ENCODE measurements around the gene APBA3.
"Not testable (repeated sequence)": the region's sequence is repeated elsewhere in the genome, so short reads cannot be mapped to it uniquely, and the experiment has no call there.

APBA3 gene

DNA sequence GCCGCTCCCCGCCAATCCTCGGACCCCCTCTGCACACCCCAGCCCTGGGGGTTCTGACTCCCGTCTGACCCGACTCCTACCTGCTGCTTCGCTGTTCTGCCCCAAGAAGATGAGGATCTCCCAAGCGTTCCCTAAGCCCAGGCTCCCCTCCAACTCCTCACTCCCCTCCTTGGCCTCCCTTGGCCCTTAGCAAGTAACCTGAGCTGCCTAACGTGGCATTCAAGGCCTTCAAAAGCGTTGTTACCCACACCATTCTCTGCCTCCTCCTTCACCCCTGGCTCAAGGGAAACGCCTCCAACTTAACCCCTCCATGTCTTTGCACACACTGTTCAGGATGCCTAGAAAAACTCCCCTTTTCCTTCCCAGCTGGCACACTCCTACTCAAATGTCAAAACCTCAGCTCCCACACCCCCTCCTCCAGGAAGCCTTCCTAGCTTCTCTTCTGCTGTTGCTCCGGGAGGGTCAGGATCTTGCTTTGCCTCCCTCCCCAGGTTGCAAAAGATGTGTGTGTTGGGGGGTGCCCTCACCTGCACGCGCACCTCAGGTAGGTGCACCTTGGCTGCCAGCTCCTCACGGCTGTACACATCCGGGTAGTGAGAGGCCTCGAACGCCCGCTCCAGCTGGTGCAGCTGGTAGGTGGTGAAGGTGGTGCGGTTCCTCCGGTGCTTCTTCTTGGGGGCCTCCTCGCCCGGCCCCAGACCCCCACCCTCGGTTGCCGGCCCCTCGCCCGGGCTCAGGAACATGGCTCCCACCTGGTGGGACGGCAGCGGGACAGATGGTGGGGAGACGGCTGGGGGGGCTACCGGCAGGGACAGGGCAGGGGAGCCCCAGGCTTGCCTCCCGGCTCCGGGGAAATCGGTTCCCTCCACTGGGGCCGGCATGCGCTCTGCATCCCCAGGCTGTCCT is 9.8 kb upstream of the APBA3 start:
- DNase-seq (no peak), ATAC-seq (no peak)

- ATAC-seq, result no peak
- DNase-seq, result no peak
These were observed 8.9 kb upstream of the APBA3 start for GRCh38 chr19:3770136-3770999.

DNA sequence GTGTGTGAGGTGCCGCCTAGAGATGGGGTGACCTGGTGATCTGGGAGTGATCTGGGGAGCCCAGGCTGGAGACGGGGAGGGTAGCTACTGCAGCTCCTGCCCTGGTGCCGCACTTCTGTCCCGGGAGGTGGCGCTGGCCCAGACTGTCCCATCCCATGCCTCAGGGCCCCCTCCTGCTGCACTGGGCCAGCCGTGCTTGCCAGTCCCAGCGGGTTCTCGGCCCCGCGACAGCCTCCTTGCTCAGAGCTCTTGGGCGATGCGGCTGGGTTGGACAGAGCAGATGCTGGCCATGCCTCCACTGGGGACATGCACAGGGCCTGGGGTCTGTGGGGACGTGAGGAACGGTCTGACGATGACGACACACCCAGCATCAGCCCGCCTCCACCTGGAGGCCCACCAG is 8.0 kb upstream of the APBA3 start:
- ATAC-seq (no peak), DNase-seq (no peak)

DNA sequence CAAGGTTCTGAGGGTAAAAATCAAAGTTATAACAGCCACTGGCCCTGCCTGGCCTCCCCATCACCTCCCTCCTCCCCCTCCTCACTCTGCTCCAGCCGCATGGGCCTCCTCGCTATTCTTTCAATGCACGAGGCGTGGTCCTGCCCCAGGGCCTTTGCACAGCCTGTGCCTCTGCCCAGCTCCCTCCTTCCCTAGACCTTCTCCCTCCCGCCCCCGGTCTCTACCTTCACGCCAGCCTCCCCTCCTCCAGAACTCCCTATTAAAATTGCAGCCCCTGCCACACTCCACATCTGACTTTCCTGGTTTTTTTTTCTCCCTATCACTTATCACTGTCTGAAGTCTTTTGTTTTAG is 7.2 kb upstream of the APBA3 start:
- DNase-seq, result no peak
- ATAC-seq, result no peak

DNA sequence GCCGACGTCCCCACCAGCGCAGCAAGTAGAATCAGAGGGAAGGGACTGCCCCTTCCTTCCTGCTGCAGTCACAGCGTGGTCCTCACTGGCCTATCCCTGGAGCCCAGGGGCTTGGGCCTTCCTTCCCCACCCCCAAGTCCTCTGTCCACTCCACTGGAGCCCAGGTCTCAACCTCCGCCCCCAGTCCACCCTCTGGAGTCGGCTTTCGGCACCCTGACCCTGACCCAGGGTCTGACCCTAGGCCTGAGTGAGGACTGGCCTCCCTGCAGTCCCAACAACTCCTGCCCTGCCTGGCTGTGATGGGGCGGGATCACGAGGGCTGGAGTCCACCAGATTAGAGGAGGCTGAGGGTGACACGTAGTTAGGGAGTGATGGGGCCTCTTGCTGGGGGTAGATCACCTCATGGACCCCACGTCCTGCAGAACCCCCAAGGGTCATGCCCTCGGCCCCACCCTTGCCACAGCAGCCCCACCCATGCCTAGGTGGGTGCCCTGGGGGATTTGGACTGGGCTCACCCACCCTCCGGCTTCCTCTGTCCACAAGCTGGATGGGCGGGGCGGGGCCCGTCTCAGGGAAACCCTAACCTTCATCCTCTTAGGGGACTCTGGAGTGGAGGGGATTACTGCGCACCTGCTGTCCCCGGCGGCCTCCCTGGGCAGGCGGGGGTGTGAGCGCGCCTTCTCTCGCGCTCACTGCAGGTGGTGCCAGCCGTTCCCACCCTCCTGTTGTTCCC is 6.7 kb upstream of the APBA3 start:
- no peak for ATAC-seq
- DNase-seq, result no peak

GRCh38 chr19:3767050-3767449 is 5.6 kb upstream of the APBA3 start:
- ATAC-seq (no peak), DNase-seq (no peak)

DNA sequence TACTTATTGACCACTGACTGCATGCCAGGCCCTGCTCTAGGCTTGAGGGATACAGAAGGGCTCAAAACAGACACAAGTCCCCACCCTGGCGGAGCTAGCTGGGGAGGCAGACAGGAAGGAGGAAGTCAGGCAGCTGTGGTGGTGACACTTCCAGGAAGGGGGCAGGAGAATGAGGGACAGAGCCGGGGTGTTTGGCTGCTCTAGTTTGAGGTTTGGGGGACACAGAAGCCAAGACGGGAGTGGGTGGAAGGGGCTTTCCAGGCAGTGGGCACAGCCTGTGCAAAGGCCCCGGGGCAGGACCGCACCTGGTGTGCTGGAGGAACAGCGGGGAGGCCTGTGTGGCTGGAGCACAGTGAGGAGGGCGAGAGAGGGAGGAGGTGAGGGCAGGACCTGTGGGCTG is 5.0 kb upstream of the APBA3 start:
- DNase-seq (peak; percentile 44), ATAC-seq (no peak)

DNA sequence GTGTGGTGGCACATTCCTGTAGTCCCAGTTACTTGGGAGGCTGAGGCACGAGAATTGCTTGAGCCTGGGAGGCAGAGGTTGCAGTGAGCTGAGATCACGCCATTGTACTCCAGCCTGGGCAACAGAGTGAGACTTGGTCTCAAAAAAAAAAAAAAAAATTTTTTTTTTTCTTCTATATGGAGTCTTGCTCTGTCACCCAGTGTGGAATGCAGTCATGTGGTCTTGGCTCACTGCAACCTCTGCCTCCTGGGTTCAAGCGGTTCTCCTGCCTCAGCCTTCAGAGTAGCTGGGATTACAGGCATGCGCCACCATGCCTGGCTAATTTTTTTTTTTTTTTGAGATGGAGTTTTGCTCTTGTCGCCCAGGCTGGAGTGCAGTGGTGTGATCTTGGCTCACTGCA is 4.3 kb upstream of the APBA3 start:
- DNase-seq, ATAC-seq: not testable (repeated sequence)

DNA sequence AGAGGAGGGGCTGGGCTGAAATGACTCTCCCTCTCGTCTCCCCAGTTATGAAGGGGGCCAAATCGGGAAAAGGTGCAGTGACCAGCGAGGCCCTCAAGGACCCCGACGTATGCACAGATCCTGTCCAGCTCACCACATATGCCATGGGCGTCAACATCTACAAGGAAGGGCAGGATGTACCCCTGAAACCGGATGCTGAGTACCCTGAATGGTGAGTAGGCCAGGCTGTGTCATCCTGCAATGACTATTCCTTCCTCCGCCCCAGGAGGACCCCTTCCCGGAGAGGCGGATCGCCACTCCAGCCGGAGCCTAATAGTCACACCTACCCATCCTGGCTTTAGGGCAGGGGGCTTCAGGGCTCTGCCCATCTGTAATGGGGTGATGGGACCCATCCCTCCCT is 3.6 kb upstream of the APBA3 start:
- ATAC-seq (no peak), DNase-seq (no peak)

DNA sequence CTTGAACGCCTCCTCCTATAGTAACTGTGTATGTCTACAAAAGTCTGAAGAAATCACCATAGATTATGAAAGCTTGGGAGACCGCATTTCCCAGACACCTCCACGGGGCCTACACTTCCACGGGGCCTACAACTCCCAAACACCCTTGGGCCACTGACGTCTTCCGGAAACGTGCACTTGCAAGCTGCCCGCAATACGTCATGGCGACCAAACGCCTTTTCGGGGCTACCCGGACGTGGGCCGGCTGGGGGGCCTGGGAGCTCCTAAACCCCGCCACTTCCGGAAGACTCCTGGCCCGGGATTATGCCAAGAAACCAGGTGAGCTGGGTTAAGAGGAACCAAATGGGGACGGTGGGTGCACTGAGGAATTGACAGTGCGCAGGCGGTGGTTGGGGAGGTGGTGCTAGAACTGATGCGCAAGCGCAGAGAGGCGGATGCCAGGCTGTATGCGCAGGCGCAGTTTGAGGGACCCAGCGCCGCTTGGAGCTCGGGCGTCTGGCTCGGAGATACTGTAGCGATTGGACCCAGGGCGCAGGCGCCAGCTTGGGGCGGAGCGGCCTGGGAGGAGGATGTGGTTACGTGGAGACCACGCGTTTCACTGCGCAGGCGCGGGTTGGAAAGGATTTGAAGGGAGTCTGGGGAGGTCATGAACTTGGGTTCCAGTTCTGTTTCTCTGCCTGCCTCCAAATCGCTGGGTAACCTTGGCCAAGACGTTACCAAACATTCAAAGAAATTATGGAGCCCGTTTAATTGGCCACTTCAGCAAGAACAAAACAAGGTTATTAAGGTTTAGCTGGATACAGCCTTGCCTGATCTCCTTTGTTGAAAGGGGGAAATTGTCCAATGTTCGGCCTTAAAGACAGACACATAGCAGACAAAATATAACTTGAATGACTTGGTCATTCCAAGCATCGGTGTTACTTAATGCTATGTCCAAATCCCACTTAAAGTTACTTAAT is 1.3 kb upstream of the APBA3 start, which contains the start of gene MRPL54:
Gene MRPL54 (plus strand): TSS at position 182 of the 959 bp plus-strand sequence. CDS start 19 bp downstream, at position 201.
- ATAC-seq, result peak; percentile 86
- DNase-seq, result peak; percentile 100

DNA sequence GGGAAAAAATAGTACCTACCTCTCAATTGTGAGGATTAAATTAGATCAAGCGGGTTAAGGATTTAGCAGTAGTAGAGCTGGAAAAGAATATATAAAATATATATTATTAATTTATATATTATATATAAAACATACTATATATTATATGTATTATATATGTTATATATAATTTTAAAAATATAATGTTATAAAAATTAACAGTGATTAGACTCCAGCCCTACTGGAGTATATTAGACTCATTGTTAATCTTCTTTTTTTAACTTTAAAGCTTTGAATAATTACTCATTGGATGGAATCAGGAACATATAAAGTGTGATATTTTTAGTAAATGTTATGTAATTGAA is 610 bp upstream of the APBA3 start:
- ATAC-seq, result no peak
- DNase-seq, result no peak

DNA sequence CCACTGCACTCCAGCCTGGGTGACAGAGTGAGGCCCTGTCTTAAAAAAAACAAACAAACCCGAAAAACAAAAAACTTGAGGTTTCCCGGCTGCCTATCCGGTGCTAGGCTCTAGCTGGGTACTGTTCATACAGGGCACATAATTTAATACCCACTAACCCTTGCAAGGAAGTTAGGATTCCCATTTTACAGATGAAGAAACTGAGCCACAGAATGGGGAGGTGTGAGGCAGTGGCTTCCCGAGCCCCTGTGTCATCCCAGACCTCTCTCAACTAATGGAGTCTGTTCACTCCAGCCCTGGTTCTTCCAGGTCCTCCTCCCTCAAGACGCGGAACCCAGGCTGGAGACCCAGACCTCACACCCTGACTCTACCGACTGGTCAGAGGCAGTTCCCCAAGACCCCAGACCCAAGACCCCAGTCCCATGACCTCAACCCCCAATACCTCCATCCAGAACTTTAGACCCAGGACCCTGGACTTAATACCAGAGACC is 576 bp downstream of the APBA3 start:
- DNase-seq (peak; percentile 21), ATAC-seq (no peak)

- ATAC-seq (no peak), DNase-seq (no peak)
These were observed 1.8 kb downstream of the APBA3 start for GRCh38 chr19:3759482-3760254.

GRCh38 chr19:3758297-3758696 is 3.2 kb downstream of the APBA3 start:
- not testable (repeated sequence) for DNase-seq, ATAC-seq

- ATAC-seq, DNase-seq: not testable (repeated sequence)
These were observed 3.8 kb downstream of the APBA3 start for GRCh38 chr19:3757705-3758104.

DNA sequence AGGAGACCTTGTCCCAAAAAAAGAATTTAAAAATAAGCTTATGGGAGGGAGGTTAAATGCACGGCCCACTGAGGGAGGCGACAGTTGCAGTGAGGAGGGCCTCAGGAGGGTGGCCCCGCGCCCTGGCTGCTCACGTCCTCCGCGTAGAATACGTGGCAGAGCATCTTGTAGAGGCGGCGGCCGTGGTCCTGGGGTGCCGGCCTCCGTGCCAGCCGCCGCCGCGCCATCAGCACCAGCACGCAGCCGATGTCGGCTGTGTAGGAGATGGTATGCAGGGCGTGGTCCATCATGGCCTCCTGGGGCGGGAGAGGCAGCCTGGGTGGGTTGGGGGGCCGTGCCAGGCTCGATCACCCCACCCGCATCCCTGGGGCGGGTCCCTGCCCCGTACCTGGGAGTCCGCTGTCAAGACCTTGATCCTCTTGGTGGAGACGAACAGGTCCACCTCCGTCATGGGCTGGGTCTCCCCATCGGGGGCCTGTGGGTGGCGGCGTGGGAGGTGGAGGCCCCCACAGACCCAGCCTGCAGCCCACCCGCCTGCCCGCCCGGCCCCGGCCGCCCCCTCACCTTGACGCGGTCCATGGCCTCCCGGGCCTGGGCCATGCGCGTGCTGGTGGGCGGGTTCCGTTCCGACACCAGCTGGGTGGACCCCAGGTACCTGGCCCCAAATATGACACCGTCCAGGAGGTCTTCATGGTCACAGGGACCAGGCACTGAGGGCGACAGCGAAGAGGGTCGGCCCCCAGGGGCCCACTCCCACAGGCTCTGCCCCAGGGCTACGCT is 7.7 kb downstream of the APBA3 start:
- no peak for ATAC-seq
- DNase-seq, result no peak

GRCh38 chr19:3752492-3752891 is 9.0 kb downstream of the APBA3 start:
- ATAC-seq (no peak), DNase-seq (no peak)

GRCh38 chr19:3751236-3751635 is 10.3 kb downstream of the APBA3 start:
- ATAC-seq, result no peak

DNA sequence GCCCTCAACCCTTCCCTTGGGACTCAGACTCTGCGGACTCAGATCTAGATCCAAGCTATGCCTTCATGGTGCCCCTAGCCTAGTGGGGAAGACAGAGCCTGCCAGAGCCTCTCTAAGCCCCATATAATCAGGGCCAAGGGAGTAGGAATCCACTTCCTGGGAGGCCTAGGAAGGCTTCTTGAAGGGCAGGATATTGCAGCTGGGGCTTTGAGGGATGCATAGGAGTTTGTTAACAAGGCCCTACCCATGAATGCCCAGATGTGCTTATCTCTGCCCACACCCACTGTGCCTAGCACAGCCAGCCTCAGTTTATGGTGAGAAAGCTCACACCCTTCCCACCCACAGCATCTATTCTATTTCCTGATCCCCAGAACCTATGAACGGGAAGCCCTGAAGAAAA is 11.3 kb downstream of the APBA3 start:
- no peak for DNase-seq
- ATAC-seq, result no peak

More at GRCh38 chr19:3751236-3751635, 10.3 kb downstream of the APBA3 start:
- no peak for DNase-seq

DNA sequence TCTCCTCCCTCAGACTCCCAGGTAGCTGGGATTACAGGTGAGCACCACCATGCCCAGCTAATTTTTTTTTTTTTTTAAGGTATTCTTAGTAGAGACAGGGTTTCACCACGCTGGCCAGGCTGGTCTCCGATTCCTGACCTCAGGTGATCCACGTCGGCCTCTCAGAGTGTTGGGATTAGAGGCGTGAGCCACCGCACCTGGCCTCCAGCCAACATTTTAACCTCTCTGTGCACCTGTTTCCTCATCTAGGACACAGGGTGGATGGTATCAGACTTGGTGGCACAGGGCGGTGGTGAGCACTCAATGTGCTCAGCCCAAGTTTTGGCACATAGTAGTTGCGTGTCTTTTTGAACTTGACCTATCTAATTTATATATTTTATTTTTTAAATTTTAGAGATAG is 12.5 kb downstream of the APBA3 start:
- ATAC-seq (no peak), DNase-seq (no peak)

Measured in stimulated activated naive CD8-positive, alpha-beta T cell treated with anti-CD3 and anti-CD28 coated beads, Interleukin-15, Interleukin-2, amounts not matched to agents 100 U/mL and 50 U/mL, for 24 hours (primary cell).